K562 (cell line): ENCODE data around the gene F12. TPM values are rescaled to one million over a fixed set of nuclear protein-coding genes. Genes with fewer than 3 reads are reported as not detected.

ENCODE experiments used
- ARNT ChIP-seq, 2 experiments: fragments of 450-650 bp; IDR thresholded peaks; 2 replicates each; pipeline ENCODE4 v1.6.1; 2016; ENCODE audit warnings: mild to moderate bottlenecking in 1 of 2
- BCL6 ChIP-seq: fragments of 250-450 bp; sonication (Bioruptor Pico); IDR thresholded peaks from 2 replicates; pipeline ENCODE4 v1.4.0; 2020
- CEBPG ChIP-seq, 3 experiments: fragments of 200-800 bp in 1 of 3; sonication (Bioruptor generic) in 1 of 3; sonication (generic) in 1 of 3; formaldehyde crosslinking in 1 of 3; IDR thresholded peaks in 2 of 3; conservative IDR thresholded peaks in 1 of 3; 2 replicates each; pipeline versions ENCODE4 v1.6.1 to v1.8.0; 2016 to 2022; ENCODE audit warnings: missing compliant biosample characterization in 2 of 3, missing genetic modification characterization in 2 of 3, mild to moderate bottlenecking in 1 of 3, missing genetic modification reagents in 1 of 3
- DACH1 ChIP-seq: fragments of 450-650 bp; IDR thresholded peaks from 2 replicates; pipeline ENCODE4 v1.6.1; 2018; ENCODE audit not compliant: partially characterized antibody
- DPF2 ChIP-seq: fragments of 450-650 bp; IDR thresholded peaks from 2 replicates; pipeline ENCODE4 v1.6.1; 2016
- ESRRA ChIP-seq: fragments of 450-650 bp; IDR thresholded peaks from 2 replicates; pipeline ENCODE4 v1.6.1; 2014; ENCODE audit warnings: low read depth, mild to moderate bottlenecking, moderate library complexity, borderline replicate concordance
- FOXA3 ChIP-seq, 2 experiments: fragments of 450-650 bp in 1 of 2; sonication (generic) in 1 of 2; formaldehyde crosslinking; IDR thresholded peaks in 1 of 2; conservative IDR thresholded peaks in 1 of 2; 2 replicates each; pipeline versions ENCODE4 v1.4.0 to v1.8.0; 2020 to 2022; ENCODE audit warnings: mild to moderate bottlenecking in 2 of 2, missing genetic modification reagents in 1 of 2
- GABPA ChIP-seq: fragments of 200-800 bp; sonication (Bioruptor generic); conservative IDR thresholded peaks from 2 replicates; pipeline ENCODE4 v1.6.1; 2016; ENCODE audit warnings: low read depth, missing genetic modification characterization, missing compliant biosample characterization
- KDM5B ChIP-seq: fragments of 200-600 bp; sonication (generic); IDR thresholded peaks from 2 replicates; pipeline ENCODE4 v1.6.1; 2012; ENCODE audit warnings: low read depth, mild to moderate bottlenecking, moderate library complexity, low read length, control low read depth, inconsistent platforms; ENCODE audit not compliant: insufficient replicate concordance
- MEIS2 ChIP-seq: fragments of 450-650 bp; IDR thresholded peaks from 2 replicates; pipeline ENCODE4 v1.6.1; 2014; ENCODE audit warnings: mild to moderate bottlenecking; ENCODE audit not compliant: partially characterized antibody
- MTA3 ChIP-seq: fragments of 450-650 bp; formaldehyde crosslinking; IDR thresholded peaks from 2 replicates; pipeline ENCODE4 v1.6.1; 2017; ENCODE audit warnings: mild to moderate bottlenecking, borderline replicate concordance
- NFYB ChIP-seq: IDR thresholded peaks from 2 replicates; pipeline ENCODE4 v1.6.1; 2011; ENCODE audit warnings: mild to moderate bottlenecking, moderate library complexity; ENCODE audit not compliant: insufficient read length; ENCODE audit errors: extremely low read depth
- PRPF4 ChIP-seq: fragments of 200-400 bp; formaldehyde crosslinking; IDR thresholded peaks from one replicate; pipeline ENCODE4 v1.6.1; 2017; ENCODE audit warnings: low read length, low read depth, mild to moderate bottlenecking; ENCODE audit not compliant: insufficient read depth, poor library complexity, severe bottlenecking
- SMARCC2 ChIP-seq: fragments of 450-650 bp; IDR thresholded peaks from 2 replicates; pipeline ENCODE4 v1.6.1; 2017; ENCODE audit warnings: antibody characterized with exemption, moderate library complexity, mild to moderate bottlenecking, low read depth
- TRIM24 ChIP-seq, 2 experiments: fragments of 450-650 bp; IDR thresholded peaks; 2 replicates each; pipeline ENCODE4 v1.6.1; 2016
- ZFP36 ChIP-seq: fragments of 150-350 bp; IDR thresholded peaks from 2 replicates; pipeline ENCODE4 v1.6.1; 2018; ENCODE audit warnings: low read length, low read depth; ENCODE audit not compliant: partially characterized antibody
- ZFPM2 ChIP-seq: fragments of 250-450 bp; sonication (Bioruptor Pico); IDR thresholded peaks from 2 replicates; pipeline ENCODE4 v1.5.1; 2022; ENCODE audit warnings: mild to moderate bottlenecking
- ZNF124 ChIP-seq: sonication (generic); formaldehyde crosslinking; IDR thresholded peaks from 2 replicates; pipeline ENCODE4 v1.8.1; 2022; ENCODE audit warnings: missing genetic modification reagents
- ZNF212 ChIP-seq: fragments of 450-650 bp; formaldehyde crosslinking; IDR thresholded peaks from 2 replicates; pipeline ENCODE4 v1.4.0; 2020; ENCODE audit warnings: mild to moderate bottlenecking
- ZNF23 ChIP-seq: fragments of 250-450 bp; sonication (Bioruptor Pico); IDR thresholded peaks from 2 replicates; pipeline ENCODE4 v1.4.0; 2020; ENCODE audit warnings: mild to moderate bottlenecking
- ZZZ3 ChIP-seq: fragments of 450-650 bp; IDR thresholded peaks from 2 replicates; pipeline ENCODE4 v1.6.1; 2016; ENCODE audit warnings: antibody characterized with exemption, mild to moderate bottlenecking, moderate library complexity
- polyA plus RNA-seq, 8 experiments: library from polyadenylated mRNA; depleted of rRNA in 4 of 8; stranded (reverse) in 5 of 8; unstranded in 3 of 8; fragments of >200 nt; fragmentation: Nextera tagmentation in 2 of 8; fragmentation: Illumina TruSeq in 1 of 8; extraction: Ambion mirVana in 2 of 8; extraction: Trizol in 1 of 8; gene quantifications; 2 replicates each; pipeline versions ENCODE4 v1.2.1 to v1.2.3, GENCODE V29; 2011 to 2014; ENCODE audit warnings: inconsistent platforms in 1 of 8, missing spikeins in 1 of 8
- total RNA-seq, 7 experiments: library from RNA; depleted of rRNA in 6 of 7; stranded (reverse); fragments of >200 nt in 6 of 7; fragmentation: Illumina TruSeq in 2 of 7; extraction: Trizol in 2 of 7; gene quantifications; 2 replicates each; pipeline versions ENCODE4 v1.2.1 to v1.2.3, GENCODE V29; 2011 to 2021; ENCODE audit warnings: low replicate concordance in 1 of 7
- TF ChIP-seq, protein P1 (sequence below): fragments of 150-350 bp; IDR thresholded peaks from 2 replicates; pipeline ENCODE4 v1.6.1; 2014; ENCODE audit warnings: low read depth, mild to moderate bottlenecking, low read length, borderline replicate concordance
- TF ChIP-seq, protein P2 (sequence below): fragments of 450-650 bp; formaldehyde crosslinking; IDR thresholded peaks from 2 replicates; pipeline ENCODE4 v1.4.0; 2020; ENCODE audit warnings: mild to moderate bottlenecking
- TF ChIP-seq, protein P3 (sequence below), 2 experiments: fragments of 250-450 bp in 1 of 2; fragments of 450-650 bp in 1 of 2; sonication (Bioruptor Pico) in 1 of 2; IDR thresholded peaks; 2 replicates each; pipeline versions ENCODE4 v1.6.1 to v1.8.0; 2016 to 2021; ENCODE audit warnings: mild to moderate bottlenecking in 2 of 2, moderate library complexity in 2 of 2, missing compliant biosample characterization in 1 of 2, missing genetic modification characterization in 1 of 2

Gene F12
- total and polyA plus RNA-seq, 9 of the 15 experiments (the other 6 are each of a cell fraction or from before 2014, with no cell fraction given): 0.59 to 18.3 (median 3.6) TPM

DNA sequence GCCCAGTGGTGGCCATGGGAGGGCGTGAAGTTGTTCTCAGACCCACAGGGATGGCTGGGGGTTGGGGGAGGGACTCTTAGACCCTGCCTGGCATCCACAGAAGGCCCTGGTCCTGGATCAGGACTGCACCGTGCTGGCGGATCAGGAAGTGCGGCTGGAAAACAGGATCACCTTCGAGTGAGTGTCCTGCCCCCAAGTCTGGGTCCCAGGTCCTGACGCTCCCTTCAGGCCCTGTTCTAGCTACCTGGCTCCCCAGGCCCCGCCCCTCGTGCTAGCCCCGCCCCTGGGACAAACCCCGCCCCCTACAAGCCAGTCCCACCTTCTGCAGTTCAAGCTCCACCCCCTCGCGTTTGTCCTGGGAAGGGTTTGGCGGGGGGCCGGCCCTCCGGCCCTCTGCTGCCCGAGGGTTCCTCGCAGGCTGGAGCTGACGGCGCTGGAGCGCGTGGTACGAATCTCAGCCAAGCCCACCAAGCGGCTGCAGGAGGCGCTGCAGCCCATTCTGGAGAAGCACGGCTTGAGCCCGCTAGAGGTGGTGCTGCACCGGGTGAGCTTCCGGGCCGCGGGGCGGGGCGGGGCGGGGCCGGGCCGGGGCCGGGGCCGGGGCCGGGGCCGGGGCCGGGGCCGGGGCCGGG, 38.8 kb downstream of the F12 start (continued):
- TF ChIP-seq, protein P1, sequence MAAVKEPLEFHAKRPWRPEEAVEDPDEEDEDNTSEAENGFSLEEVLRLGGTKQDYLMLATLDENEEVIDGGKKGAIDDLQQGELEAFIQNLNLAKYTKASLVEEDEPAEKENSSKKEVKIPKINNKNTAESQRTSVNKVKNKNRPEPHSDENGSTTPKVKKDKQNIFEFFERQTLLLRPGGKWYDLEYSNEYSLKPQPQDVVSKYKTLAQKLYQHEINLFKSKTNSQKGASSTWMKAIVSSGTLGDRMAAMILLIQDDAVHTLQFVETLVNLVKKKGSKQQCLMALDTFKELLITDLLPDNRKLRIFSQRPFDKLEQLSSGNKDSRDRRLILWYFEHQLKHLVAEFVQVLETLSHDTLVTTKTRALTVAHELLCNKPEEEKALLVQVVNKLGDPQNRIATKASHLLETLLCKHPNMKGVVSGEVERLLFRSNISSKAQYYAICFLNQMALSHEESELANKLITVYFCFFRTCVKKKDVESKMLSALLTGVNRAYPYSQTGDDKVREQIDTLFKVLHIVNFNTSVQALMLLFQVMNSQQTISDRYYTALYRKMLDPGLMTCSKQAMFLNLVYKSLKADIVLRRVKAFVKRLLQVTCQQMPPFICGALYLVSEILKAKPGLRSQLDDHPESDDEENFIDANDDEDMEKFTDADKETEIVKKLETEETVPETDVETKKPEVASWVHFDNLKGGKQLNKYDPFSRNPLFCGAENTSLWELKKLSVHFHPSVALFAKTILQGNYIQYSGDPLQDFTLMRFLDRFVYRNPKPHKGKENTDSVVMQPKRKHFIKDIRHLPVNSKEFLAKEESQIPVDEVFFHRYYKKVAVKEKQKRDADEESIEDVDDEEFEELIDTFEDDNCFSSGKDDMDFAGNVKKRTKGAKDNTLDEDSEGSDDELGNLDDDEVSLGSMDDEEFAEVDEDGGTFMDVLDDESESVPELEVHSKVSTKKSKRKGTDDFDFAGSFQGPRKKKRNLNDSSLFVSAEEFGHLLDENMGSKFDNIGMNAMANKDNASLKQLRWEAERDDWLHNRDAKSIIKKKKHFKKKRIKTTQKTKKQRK: no peak
- peak; percentile 63 for TF ChIP-seq GABPA
- TF ChIP-seq MTA3: no peak
- no peak for TF ChIP-seq TRIM24 (IDR thresholded peaks at IDR 0.05)
- no peak for TF ChIP-seq MEIS2
- TF ChIP-seq BCL6: no peak
- no peak for TF ChIP-seq DPF2
- TF ChIP-seq, protein P2, sequence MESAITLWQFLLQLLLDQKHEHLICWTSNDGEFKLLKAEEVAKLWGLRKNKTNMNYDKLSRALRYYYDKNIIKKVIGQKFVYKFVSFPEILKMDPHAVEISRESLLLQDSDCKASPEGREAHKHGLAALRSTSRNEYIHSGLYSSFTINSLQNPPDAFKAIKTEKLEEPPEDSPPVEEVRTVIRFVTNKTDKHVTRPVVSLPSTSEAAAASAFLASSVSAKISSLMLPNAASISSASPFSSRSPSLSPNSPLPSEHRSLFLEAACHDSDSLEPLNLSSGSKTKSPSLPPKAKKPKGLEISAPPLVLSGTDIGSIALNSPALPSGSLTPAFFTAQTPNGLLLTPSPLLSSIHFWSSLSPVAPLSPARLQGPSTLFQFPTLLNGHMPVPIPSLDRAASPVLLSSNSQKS (CRISPR knock-in tag): no peak
- no peak for TF ChIP-seq ZNF212 (CRISPR knock-in tag)
- no peak for TF ChIP-seq ESRRA
- no peak for TF ChIP-seq ZFPM2 (CRISPR knock-in tag)
- no peak for TF ChIP-seq ZNF124
- TF ChIP-seq ZFP36: no peak
- no peak for TF ChIP-seq PRPF4
- no peak for TF ChIP-seq KDM5B
- no peak for TF ChIP-seq ZNF23 (CRISPR knock-in tag)
- no peak for TF ChIP-seq ARNT (IDR thresholded peaks at IDR 0.05)
- no peak for TF ChIP-seq DACH1
- no peak for TF ChIP-seq FOXA3 (CRISPR knock-in tag; conservative IDR thresholded peaks at IDR 0.05 in 1 of 2, IDR thresholded peaks at IDR 0.05 in 1 of 2)
- no peak for TF ChIP-seq SMARCC2
- TF ChIP-seq ZZZ3: no peak
- no peak for TF ChIP-seq CEBPG (CRISPR knock-in tag; IDR thresholded peaks at IDR 0.05)
- no peak for TF ChIP-seq CEBPG (tag; conservative IDR thresholded peaks at IDR 0.05 in 1 of 2, IDR thresholded peaks at IDR 0.05 in 1 of 2)
- TF ChIP-seq NFYB: no peak
- TF ChIP-seq, protein P3, sequence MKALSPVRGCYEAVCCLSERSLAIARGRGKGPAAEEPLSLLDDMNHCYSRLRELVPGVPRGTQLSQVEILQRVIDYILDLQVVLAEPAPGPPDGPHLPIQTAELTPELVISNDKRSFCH (CRISPR knock-in tag; IDR thresholded peaks at IDR 0.05): no peak
- TF ChIP-seq, protein P3 (tag; IDR thresholded peaks at IDR 0.05): no peak
